WTC11 (cell line): ENCODE results near the gene NAV2.

Experiments
- CTCF ChIP-seq: fragments of 200-600 bp; IDR thresholded peaks from 2 replicates; pipeline ENCODE4 v1.8.0; 2022; ENCODE audit warnings: antibody characterized with exemption
- FOXJ3 ChIP-seq: sonication (generic); formaldehyde crosslinking; IDR thresholded peaks from 2 replicates; pipeline ENCODE4 v1.9.0; 2021; ENCODE audit warnings: missing genetic modification reagents, mild to moderate bottlenecking, borderline replicate concordance

- no peak for TF ChIP-seq CTCF
- no peak for TF ChIP-seq FOXJ3
These were observed 137.4 kb downstream of the NAV2 start for GRCh38 chr11:19849947-19850593.
